Erythroblast (primary cell): ENCODE data around the gene WNK4.

Experiments
- GATA1 ChIP-seq: IDR thresholded peaks from 2 replicates; pipeline ENCODE4 v1.6.1; 2011; ENCODE audit warnings: low read depth, mild to moderate bottlenecking, control low read depth, low read length, moderate library complexity
- POLR2A ChIP-seq: IDR thresholded peaks from 2 replicates; pipeline ENCODE4 v1.6.1; 2011; ENCODE audit warnings: mild to moderate bottlenecking, low read length

GRCh38 chr17:42784811-42785592 is 4.6 kb downstream of the WNK4 start:
- TF ChIP-seq POLR2A (no peak), GATA1 (no peak)
